C4-2B (cell line): Measurements from ENCODE around the gene FCGBP.

Experiments used
- CTCF ChIP-seq: fragments of 450-650 bp; conservative IDR thresholded peaks from 2 replicates; pipeline ENCODE4 v1.5.1; 2017; ENCODE audit warnings: mild to moderate bottlenecking
- ZFX ChIP-seq: fragments of 450-650 bp; IDR thresholded peaks from 2 replicates; pipeline ENCODE4 v1.6.1; 2017

GRCh38 chr19:39908803-39909202 is 25.6 kb downstream of the FCGBP start:
- TF ChIP-seq CTCF (no peak), ZFX (no peak)
